NOMO-1 treated with DMSO at 0.1 percent for 48 hours (cell line): ENCODE data around the gene OR51E1.

Source experiments
- DNase-seq: peaks from one replicate; lab custom pipeline; 2025; ENCODE audit not compliant: unreplicated experiment; lab: John Stamatoyannopoulos, UW

The OR51E1 gene

GRCh38 chr11:4647766-4648165, 4.0 kb downstream of the OR51E1 start:
- no peak for DNase-seq

DNA sequence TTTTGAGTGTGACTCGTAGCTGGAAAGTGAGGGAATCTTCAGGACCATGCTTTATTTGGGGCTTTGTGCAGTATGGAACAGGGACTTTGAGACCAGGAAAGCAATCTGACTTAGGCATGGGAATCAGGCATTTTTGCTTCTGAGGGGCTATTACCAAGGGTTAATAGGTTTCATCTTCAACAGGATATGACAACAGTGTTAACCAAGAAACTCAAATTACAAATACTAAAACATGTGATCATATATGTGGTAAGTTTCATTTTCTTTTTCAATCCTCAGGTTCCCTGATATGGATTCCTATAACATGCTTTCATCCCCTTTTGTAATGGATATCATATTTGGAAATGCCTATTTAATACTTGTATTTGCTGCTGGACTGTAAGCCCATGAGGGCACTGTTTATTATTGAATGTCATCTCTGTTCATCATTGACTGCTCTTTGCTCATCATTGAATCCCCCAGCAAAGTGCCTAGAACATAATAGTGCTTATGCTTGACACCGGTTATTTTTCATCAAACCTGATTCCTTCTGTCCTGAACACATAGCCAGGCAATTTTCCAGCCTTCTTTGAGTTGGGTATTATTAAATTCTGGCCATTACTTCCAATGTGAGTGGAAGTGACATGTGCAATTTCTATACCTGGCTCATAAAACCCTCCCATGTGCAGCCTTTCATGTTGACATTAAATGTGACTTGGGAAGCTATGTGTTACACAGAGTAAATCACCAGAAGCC, 11.0 kb downstream of the OR51E1 start:
- DNase-seq, result no peak

DNA sequence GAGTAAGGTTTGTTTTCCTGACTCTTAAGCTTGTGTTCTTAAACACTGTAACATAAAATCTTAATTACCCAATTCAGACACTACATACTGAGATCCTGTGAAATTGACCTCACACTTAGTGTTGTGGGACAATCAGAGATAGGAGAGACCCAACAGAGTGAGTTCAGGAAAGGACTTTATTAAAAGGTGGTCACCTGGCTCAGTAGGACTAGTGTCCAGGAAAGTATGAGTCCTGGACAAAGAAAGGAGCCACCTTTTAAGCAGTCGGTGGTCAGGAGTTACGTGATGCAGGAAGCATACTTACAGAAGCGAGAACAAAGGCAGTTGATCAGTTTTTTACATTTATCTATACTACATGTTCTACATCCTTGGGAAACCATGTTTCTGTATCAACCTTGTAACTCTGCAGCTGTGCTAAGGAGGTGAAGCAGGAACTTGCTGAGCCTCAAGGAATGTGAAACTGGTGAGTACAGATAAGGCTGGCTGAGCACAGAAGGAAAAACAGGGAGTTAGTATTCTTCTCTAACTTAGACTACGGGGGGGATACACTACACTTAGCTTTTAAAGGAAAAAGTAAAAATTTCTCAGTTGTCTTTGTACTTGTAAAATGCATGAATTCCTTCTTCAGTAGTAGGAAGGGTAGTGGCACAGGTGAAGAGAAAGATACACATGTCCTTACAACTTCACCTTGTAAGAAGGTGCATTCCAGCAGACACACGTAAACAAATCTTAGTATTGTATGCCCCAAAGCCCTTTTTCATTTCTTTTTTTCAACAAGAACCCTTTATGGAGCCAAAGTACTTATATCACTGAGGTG, 15.1 kb downstream of the OR51E1 start:
- DNase-seq, result no peak

DNA sequence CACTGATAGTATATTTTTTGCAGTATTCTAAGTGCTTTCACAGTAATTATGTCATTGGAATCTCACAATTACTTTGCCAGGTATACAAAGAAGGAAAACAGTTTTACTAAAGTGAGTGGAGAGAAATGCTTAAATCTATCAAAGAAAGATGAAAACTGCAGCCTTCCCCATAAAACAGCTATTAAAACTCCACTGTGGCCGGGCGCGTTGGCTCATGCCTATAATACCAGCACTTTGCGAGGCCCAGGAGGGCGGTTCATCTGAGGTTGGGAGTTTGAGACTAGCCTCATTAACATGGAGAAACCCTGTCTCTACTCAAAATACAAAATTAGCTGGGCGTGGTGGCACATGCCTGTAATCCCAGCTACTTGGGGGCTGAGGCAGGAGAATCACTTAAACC, 19.1 kb downstream of the OR51E1 start:
- no peak for DNase-seq

DNA sequence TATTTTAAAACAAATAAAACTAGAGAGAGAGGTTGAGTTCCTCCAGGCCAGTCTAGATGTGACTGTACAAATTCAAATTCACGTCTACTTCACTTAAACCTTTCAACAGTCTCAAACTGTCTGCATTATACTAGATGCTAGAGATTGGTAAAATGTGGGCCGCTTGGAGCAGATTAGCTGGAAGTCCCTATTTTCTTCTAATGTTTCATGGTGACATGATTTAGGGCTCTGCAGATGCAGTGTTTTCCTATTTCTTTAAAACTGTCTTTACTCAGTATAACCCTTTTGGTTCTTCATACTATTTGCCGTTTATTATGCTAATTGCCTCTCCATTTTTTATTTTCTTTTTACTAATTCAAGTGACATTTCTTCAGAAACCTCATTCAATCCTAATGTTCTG, 20.4 kb downstream of the OR51E1 start:
- DNase-seq, result no peak

DNA sequence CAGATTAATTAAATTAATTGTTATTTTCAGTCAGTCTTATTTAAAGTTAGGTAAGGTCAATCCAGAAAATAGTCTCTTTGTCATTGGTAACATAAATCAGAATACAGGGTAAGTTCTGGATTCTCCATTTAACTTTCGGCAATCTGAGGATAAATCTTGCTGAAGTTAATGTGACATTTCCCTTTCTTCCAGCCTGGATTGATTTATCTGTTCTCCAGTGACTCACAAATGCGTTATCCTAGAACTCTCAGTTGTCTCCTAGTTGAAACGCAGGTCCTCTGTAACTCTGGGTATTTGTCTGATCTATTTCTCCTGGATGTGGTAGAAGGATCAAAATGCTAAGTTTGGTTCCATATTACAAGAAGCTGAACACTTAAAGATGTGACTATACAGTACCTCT, 21.0 kb downstream of the OR51E1 start:
- no peak for DNase-seq

GRCh38 chr11:4665424-4665823, 21.6 kb downstream of the OR51E1 start:
- DNase-seq, result no peak

- DNase-seq, result no peak
Measured at GRCh38 chr11:4671741-4672140, 28.0 kb downstream of the OR51E1 start.

- no peak for DNase-seq
Measured at GRCh38 chr11:4672470-4672869, 28.7 kb downstream of the OR51E1 start.

DNA sequence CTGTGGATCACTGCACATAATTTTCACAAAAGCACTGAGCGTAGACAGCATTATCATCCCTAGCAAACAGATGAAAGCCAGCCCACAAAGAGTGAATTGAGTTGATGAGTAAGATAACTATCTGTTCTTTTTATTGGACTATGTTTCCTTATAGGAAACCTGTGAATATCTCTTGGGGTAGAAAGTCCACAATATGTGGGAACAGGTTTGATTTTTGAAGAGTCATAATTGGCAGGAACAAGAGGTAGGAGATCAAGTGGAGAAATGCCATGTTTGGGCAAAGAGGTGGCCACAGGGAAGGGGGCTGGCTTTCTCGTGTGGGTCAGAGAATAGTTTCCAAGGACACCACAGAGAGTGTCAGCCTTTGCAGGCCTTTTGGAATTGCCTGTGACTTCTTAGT, 30.0 kb downstream of the OR51E1 start:
- DNase-seq, result no peak

DNA sequence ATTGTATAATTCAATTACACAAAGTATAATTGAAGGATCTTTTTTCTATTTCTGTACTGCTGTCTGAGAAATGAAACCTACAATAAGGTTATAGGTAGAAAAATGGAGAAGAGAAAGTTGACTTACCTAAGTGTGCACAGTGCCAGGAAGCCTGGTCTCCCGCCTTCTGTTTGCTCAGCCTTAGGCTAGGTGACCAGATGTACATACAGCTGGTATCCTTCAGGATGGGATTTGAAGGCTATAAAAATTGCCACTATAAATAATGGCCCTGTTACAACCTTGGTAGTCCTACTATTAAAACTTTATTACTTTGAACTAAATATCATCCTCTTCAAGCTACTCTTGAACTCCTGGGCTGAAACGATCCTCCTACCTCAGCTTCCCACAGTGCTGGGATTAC, 34.2 kb downstream of the OR51E1 start:
- no peak for DNase-seq

GRCh38 chr11:4680341-4680740, 36.6 kb downstream of the OR51E1 start:
- no peak for DNase-seq

- DNase-seq, result no peak
Measured at GRCh38 chr11:4682623-4683419, 39.0 kb downstream of the OR51E1 start.

DNA sequence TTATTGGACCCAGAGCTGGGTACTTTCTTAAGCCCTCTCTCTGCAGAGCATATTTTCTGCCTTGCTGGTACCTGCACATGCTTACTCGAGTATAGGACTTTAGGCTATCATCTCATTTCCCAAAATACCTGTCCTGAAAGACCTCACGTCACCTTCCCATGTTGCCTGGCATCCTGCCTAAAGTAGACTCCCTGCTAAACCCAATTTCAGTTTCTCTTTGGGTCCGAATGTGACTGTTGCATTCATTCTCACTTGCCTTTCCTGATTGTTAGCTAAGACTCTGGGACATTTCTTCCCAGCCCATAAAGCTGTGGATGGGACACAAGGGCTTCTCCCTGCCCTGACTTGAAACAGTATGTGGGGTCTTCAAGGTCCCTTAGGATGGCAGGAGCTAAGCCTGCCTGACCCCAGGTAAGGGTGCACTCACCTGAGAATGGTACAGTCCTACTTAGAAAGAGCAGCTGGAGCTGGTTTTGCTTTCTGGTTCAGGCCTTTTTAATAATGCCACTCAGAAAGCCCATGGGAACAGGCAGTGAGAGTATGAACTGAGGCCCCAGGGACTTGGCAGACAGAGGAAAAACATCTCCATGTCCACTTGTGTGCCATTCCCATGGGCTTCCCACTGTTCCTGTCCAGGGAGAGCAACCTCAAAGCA, 41.0 kb downstream of the OR51E1 start:
- no peak for DNase-seq

DNA sequence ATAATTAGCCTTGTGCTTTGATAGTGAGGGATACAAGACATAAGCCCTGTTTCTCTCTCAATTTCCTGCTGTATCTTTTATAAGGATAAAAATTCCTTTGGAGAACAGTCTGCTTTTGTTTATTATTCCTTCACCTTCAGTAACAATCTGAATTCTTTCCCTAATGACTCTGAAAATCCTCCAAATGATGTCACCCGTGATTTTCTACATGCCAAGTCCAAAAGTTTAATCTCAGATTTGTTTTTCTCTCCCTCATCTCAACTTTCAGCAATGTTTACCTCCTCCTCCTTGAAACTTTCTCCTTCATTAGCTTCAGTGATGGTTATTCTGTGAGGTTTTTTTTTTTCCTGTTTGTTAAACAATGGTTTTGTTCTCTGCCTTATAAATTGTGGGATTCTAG, 51.7 kb downstream of the OR51E1 start:
- no peak for DNase-seq

DNA sequence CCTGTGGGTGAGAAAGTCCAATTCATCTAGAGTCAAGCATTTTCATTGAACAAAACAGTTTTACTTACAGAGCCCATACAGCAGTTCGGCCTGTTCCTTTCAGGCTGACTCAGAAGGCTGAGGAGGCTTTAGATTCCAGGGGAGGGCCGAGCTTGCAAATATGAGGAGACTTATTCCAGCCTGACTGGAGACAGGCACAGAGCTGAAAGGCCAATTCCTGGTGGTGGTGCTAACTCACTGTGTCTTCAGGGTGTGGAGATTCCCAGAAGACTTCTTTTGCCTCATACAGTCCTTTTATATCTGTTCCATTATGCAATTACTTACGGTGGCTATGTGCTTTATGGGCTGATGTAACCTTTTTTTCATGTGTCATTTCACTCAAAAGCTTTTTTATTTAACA, 53.8 kb downstream of the OR51E1 start, which contains the start of gene OR51E2:
Gene OR51E2 (minus strand): TSS at position 269 of the 400 bp plus-strand sequence. CDS start 15,142 bp downstream, outside the sequence.
- DNase-seq, result no peak

- no peak for DNase-seq
Measured at GRCh38 chr11:4699697-4700435, 56.1 kb downstream of the OR51E1 start.

DNA sequence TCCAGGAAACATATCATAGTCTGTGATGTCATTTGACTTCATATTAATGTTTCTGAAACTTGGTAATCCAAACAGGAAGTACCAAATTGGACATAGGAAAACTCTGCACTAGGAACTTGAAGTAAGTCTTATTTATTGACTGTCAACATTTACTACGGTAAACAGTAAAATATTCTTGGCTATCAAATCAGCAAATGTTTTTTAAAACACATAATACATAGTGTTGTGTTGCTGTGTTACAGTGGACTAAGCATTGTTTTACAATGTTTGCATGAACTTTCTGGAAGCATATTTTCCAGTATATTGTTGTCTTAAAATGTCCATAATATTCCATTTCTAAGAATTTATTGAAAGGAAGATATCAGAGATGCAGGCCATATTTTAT, 56.6 kb downstream of the OR51E1 start:
- DNase-seq, result no peak

- DNase-seq, result no peak
Measured at GRCh38 chr11:4704054-4704789, 60.4 kb downstream of the OR51E1 start, which contains the start of gene MMP26. TSS of gene MMP26 (plus strand) at chr11:4704784.
